ENCODE measurements around the gene CERS6.

GRCh38 chr2:168821992-168822391 is 365.9 kb downstream of the CERS6 start:
- no peak for TF ChIP-seq CTCF (conservative IDR thresholded peaks at IDR 0.05 in 1 of 2, IDR thresholded peaks at IDR 0.05 in 1 of 2; ENCODE audit: extremely low read depth in 1 of 2, insufficient read depth in 1 of 2, low read depth in 1 of 2, low read length in 2 of 2)
- TF ChIP-seq EZH2 (IDR thresholded peaks at IDR 0.05; ENCODE audit: borderline replicate concordance, low read length), result no peak

All from mammary epithelial cell (primary cell).